GM18520 (cell line): Measurements from ENCODE around the gene MTG2.

Experiments used
- ATAC-seq: cut with Tn5 transposase; IDR thresholded peaks from one replicate; pipeline ENCODE4 v1.9.1; 2021; ENCODE audit not compliant: unreplicated experiment

Gene MTG2

DNA sequence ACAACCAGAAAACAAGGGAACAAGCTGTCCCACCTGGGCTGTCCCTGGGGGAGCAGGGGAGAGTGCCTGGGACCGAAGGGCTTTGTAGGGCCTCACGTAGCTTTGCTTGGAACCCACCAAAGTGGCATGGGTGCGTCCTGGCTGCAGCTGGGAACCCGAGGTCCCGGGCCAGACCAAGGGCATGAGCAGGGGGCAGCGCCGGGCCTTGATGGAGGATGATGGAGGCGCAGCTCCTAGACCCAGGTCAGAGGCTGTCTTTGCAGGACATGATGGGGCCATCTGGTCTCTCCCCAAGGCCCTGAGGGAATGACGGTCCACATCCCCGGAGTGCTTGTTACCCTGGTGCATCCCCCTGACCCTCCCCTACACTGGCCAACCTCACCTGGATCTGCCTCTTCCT is 47.9 kb downstream of the MTG2 start:
- ATAC-seq, result no peak

DNA sequence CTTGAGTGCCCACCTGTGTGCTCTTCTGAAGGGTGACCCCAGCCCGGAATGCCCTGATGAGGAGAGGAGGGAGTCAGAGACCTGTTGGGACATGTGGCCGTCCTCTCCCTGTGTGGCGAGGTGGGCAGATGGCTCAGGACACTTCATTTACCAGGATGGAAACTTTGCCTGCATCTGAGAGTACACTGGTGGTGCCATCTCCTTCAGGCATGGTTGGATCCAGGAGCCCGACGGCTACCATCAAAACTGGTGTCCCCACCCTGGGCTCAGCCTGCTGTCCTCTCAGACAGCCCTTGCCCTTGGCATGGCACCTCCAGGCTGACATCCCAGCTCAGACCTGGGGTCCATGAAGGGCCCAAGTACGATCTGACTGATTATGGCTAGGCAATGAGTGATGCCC is 48.5 kb downstream of the MTG2 start:
- no peak for ATAC-seq

DNA sequence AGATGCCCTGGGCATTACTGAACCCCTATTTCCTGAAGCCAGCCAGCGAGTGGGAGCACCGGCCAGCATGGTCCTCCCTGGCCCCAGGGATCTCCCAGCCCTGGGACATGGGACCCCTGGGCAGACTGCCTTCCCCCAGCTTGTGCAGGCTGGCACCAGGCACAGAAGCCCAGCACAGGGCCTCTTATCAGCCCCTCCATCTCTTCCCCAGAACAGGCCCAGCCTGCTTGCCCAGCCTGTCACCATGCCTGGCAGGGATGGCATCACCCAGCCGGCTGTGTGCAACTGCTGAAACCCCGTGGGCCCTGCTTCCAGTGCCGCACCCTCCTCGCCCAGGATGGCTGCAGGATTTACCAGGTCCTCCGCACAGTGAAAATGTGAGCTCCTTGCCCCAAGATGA is 49.4 kb downstream of the MTG2 start:
- ATAC-seq, result no peak

DNA sequence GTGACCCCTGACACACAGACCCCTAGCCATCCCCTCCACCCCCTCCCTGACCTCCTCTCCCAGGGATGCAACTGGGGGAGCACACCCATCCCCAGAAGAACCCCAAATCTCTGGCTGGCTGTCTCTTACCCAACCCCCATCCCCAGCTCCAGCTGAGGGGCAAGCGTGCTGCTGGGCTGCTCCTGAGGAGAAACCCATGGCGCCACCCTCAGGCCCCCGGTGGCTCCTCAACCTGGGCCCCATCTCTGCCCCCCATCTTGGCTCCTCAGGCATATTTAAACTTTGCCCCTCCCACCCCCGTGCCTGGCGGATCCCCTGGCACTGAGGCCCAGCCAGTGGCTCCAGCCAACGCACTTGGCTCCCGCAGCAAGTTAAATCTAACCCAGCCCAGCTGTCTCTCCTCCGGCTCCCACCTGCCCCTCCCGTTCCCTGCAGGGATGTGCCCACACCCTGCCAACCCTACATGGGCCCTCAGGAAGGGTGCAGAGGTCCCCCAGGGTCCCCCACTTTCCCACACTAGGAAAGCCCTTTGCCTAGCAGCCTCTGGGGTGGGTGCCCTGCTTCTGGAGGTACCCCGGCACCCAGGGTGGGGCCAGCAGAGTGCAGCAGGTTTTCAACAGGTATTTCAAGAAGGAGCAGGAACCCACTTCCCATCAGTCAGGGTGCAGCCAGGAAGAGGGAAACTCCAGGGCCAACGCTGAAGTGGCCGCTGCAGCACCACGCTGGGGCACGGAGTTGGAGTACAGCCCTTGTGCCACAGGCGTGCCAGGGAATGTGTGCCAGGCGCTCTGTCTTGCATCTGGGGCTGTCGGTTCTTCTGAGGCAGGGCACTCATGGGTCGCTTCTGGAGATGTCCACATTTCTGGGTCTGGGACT is 50.2 kb downstream of the MTG2 start:
- no peak for ATAC-seq

DNA sequence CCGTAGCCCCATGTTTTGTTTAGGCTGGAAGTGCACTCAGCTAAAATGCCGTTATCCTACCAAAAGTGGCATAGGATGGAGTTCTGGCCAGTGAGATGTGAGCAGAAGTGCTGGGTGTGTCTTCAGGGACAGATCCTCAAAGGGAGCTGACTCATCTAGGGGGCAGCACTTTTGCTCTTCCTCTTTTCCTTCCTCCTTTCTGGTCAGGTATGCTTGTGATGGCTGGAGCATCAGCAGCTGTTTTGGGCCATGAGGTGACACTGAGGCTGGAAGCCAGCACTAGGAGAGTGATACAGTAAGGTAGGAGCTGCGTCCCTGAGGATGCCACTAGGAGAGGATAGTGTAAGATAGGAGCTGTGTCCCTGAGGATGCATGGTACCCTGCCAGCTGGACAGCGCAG is 50.9 kb downstream of the MTG2 start:
- ATAC-seq, result no peak

DNA sequence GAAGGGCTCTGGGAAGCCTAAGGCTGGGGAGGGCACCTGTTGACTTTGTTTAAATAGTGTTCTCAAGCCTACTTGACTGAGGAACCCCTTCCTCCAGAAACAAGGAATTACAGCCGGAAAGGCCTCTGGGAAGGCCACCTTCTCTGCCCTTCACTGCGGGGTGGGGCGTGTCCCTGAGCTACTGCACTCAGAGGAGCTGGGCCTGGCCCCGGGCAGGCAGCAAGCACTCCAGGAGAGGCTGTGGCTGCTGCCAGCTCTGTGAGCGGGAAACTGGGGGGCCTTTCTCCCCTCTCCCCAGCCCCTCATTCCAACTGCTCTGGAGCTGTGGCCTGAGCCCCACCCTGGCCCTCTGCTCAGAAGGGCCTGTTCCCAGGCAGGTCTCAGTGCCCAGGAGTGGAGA is 51.5 kb downstream of the MTG2 start:
- ATAC-seq, result no peak

DNA sequence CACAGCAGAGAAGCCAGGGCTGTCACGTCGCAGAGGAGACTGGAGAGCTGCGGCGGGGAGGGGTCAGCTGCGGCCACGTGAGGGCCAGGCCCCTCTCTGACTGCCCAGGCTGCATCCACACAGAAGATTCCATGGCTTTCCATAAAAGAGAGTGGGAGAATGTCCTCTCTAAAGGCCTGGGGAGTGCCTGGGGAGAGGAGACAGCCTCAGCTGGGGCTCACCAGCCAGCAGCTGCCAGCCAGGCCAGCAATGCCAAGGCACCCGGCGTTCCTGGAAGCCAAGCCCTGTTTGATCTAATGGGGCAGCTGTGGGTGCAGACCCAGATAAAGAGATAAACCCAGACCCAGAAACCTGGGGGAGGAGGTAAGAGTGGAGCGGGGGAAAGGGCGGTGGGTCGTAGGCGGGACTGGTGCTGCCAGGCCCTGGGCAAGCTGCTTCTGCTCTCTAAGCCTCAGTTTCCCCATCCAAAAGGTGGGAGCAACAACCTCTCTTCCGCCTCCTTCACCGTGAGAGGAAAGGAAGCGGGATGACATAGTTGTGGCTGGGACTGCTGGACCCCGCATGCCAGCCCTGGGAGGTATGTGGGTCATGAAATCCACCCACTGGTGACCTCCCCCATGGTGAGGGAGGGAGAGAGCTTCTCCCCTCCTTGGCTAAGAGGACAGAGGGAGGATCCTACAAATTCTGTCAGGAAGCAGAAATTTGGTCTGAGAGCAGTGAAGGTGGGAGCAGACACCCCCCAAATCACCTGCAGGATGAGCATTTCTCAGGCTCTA is 52.4 kb downstream of the MTG2 start:
- ATAC-seq, result no peak

DNA sequence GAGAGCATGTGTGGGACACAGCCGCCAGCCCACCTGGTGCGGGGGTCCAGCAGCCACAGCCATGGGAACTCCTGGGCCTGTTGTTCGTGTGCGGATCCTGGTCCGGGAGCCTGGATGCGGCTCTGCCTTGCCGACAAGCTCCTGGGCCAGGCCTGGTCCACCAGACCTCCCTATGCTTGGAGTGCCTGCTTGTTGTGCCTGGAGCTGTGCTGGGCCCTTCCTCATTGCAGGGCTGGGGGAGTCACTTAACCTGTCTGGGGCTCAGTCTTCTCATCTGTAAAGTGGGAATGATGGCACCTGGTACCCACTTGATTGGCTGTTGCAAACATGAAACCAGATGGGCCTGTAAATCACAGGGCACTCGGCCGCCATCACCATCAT is 52.9 kb downstream of the MTG2 start:
- no peak for ATAC-seq

DNA sequence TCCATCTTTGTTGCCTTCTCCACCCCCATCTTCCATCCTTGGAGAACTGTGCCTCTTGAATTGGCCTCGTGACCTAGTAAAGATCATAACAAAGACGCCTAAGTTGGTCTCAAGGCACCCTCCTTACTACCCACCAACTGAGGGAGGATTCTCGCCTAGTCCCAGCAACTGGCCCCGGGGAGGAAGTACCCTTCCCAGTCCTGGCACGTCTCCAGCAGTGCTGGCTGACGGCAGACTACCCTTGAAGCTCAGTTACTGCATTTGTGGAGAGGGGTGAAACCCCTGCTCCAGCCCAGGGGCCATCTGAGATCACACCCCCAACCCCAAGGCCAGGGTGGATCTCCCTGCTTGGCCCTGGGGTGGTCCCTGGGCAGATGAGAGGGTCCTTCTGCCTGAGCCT is 53.4 kb downstream of the MTG2 start:
- ATAC-seq, result no peak

DNA sequence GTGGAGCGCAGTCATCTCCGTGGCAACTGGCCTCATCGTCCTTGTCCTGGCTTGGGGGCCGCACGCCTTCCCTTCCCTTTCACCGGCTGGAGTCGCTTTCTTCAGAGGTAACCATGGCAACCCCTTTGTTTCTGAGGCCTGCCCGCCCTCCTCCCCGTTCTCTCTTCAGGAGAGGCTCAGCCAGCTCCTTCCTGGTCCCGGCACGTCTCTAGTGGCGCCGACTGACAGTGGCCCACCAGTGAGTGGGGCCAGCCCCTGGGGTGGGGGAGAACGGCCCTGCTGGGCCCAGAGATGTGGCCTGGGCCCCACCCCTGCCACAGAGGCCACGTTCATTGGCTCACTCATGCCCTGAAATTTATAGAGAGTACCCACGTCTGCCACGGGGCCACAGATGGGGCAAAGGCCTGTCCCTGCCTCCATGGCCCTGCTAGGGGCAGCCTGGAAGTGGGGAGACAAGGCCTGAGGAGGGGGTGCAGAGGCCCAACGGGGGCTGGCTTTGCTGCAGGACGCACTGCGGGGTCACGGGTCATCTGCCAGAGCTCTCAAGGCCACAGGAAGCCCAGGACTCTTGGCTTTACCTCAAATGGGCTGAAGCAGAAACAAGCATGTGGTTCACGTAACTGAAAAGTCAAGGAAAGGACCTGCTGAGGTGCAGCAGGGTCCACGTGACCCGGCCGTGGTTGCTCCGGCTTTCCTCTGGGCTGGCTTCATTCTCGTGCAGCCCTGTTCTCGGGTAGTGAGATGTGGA is 54.1 kb downstream of the MTG2 start:
- no peak for ATAC-seq

DNA sequence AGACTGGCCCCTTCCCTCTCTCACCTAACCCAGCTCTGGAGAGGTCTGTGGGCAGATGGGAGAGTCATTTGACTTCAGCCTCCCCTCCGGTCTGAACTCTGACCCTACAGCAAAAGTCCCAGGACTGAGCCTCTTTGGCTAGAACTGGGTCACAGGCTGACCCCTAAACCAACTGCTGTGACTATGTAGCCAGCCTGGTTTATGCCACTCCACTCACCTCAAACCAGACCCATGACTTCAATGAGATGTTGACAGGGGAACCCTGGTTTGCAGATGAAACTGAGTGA is 54.6 kb downstream of the MTG2 start:
- no peak for ATAC-seq

DNA sequence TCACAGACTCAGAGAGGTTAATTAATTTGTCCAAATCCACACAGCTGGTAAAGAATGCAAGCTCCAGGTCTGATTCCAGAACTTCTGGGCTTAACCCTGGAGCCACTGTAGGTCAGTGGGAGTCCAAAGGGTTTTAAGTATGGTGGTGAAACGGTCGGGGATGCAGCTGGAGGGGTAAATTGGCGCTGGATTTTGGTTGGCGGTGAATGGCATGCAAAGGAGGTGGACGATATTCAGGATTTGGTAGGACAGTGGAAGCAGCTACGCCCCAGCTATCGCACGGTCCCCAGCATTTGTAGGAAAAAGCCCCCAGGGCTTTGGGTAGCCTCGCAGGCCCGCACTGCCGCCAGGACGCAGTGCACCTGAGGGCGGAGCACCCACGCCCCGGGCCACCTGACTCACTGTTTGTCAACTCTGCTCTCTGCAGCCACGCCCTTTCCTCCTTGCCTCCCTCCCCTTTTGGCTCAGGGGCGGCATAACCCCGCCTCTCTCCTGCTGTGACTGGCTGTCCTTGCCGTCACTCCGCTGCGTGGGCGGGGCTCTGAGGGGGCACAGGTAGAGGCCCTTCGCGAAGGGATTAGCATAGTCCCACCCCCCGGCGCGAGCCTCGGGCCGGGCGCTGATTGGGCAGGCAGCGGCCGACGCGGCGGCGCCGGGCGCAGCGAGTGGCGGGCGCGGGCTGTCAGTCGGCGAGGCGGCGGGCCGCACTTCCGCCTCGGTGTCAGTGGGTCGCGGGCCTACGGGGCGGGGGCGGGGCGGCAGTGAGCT is 55.2 kb downstream of the MTG2 start, which contains the start of gene OSBPL2:
Gene OSBPL2, plus strand, starts transcription at position 721 of the 768 bp plus-strand sequence. CDS start 17,664 bp downstream, outside the sequence.
- ATAC-seq, result peak; percentile 95

DNA sequence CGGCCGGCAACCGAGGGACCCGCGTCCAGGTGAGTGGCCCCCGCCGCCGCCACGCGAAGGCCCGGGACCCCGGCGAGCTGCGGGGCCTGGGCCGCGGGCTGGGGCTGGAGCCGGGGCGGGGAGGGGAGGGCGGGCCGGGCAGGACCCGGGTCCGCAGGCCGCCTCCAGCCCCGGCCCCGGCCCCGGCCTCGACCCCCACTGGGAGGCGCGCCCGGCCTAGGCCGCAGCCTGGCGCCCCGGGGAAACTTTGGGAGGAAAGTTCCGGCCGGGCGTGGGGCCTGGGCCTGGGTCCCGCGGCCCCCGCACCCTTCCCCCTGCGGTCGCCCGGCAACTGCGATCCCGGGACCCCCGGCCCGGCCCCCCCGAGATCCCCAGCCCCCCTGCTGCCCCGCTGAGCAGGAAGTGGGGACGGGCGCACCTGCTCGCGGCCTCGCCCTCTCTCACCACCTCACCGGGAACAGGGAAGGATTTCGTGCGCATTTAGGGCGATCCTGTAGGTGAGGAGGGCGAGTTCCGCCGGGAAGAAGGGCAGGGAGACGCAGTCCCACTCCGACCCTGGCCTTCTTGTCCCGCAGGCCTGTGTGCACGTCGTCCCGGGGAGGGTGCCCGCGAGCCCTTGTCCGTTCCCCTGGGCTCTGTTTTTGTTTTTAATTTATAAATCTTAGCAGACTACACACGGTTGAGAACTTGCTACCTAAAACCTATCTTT is 55.9 kb downstream of the MTG2 start:
- ATAC-seq, result no peak

DNA sequence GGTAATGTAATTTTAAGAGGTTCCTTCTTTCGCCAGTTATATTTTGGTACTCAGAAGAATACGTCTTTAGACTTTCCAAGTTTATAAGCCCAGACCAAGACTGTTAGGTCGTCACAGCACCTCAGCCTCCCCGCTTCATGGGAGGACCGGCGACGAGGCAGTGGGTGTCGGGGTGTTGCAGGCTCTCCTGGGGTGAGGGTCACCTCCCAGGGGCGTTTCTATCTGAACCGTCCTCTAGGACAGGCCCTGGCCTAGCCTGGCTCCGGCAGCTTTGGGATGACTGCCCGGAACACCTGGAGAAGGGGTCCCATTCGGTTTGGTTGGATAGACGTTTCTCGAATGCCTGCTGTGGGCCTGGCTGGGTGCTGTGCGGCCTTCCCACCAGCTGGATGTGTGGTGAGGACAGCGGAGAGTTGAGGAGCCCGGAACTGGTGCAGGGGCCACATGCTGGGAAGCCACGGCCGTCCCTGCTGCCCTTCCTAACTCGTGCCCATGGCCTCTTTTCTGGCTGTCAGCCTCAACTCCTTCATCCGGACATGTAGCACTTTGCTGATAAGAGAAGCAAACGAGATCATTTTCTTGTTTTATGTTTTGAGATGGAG is 56.6 kb downstream of the MTG2 start:
- ATAC-seq, result no peak

DNA sequence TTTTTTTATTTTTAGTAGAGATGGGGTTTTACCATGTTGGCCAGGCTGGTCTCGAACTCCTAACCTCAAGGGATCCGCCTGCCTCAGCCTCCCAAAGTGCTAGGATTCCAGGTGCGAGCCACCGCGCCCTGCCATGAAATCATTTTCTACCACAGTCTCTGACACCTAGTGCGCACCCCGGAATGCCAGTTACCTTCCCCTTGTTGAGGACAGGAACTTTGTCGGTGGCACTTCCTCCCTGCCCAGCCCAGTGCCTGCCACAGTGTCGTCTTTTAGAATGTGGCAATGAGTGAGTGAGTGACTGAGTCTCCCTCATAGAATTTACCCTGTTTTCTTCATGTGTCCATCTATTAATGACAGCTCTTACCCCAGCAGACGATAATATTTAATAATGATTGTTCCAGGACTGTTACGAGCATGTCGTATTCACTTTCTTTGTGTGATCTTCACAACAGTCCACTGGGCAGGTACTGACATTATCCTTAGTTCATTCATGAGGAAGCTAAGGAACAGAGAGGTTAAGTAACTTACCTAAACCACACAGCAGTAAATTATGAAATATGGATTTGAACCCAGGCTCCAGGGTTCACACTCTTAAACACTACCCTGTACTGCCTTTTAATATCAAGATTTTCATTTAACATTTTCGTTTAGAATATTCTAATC is 57.3 kb downstream of the MTG2 start:
- ATAC-seq, result no peak

DNA sequence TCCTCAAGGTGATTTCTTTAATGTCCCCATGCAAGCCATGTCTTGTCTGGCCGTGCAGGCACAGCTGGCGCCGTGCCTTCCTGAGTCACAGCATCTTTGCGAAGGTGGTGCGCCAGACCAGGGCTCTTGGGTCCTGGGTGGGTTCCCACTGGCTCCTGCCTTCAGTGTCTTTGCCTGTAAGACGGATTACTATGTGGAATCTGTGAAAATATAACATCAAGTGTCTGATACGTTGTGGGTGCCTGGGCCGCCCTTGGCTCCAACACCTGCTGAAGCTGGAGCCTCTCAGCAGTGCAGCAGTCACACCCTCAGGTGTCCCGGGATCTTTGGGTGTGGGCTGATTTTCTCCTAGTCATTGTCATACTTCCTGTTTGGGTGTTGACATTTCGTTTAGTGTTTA is 58.7 kb downstream of the MTG2 start:
- ATAC-seq, result no peak

DNA sequence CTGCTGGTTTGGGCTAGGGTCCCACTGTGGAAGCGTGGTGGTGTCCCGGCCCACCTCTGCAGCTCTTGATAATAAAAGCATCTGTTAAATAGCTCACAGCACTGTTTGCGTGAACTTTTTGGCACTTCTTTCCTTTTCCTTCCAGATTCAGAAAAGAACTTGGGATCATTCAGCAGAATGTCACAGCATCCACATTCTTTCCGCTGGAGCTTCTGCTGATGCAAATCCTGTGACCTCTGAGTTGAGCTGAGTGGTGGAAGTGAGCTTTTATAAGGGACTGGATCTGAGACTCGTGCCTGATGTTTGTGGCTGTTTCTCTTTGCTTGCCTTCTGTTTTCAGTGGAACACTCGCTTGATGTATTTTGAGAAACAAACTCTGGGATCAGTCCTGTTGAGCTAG is 59.3 kb downstream of the MTG2 start:
- ATAC-seq, result no peak

DNA sequence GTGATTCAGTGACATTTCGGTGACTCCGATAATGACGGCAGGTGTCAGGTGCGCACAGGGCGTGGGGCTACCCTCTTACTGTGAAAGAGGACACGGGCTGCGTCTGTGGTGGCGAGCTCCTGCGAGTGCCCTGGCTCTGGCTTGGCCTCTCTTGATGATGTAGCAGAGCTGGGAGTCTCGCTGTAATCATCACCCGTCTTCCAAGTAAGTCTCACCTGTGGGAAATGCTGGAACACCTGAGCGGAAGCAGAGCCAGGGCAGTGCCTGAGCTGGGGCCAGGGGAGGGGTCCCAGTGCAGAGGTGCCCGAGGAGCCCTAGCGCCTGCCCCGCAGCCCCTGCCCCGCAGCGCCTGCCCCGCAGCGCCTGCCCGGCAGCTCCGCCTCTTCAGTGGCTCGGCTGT is 60.3 kb downstream of the MTG2 start:
- ATAC-seq, result no peak

DNA sequence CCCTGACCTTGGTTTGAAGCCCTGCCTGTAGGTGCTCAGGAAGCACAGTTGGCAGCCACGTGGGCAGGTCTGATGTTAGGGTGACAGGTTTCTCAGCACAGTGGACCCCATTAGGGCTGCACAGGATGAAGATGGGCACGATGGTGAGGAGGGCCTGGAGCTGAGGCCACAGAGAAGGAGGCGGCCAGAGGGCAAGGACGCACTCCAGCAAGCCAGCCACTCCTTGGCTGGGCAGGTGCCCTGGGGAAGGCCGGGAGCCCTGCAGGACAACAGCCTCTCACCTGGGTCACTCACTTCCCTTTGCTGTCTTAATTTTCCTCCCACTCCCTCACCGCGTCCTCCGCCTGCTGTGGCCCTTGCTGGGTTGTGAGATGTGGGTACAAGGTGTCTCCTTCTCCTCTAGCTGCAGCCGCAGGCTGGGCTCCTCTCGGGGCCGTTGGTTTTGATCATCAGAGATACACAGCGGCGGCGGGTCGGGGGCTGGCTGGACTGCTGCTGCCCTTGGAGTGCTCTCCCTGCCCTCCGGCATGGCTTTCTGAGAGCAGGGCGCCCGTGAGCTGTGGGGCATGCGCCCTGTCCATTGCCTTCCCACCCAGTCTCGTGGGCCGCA is 61.2 kb downstream of the MTG2 start:
- ATAC-seq, result no peak
